H1 (cell line): ENCODE results near the gene SSB. TPM values are rescaled to one million over a fixed set of nuclear protein-coding genes. Genes with fewer than 3 reads are reported as not detected.
"Not testable (repeated sequence)": the region's sequence is repeated elsewhere in the genome, so short reads cannot be mapped to it uniquely, and the experiment has no call there.

Source experiments
- CTCF ChIA-PET: fragments of 300-600 bp; sonication (Branson Sonifier 250); formaldehyde crosslinking; loops from one replicate; lab custom pipeline; 2021; ENCODE audit not compliant: partially characterized antibody; lab: Charles Lee
- POLR2A ChIA-PET: fragments of 300-600 bp; sonication (Branson Sonifier 250); formaldehyde crosslinking; loops from one replicate; lab custom pipeline; 2021; ENCODE audit warnings: inconsistent platforms; ENCODE audit not compliant: partially characterized antibody; lab: Charles Lee
- DNase-seq, 2 experiments: peaks; one replicate each; pipeline versions ENCODE4 v3.0.0 to v3.0.0-alpha.2; 2010 to 2022; ENCODE audit warnings: low spot score in 2 of 2, low read depth in 1 of 2, mixed read lengths in 1 of 2
- FAIRE-seq: peaks from 2 replicates; lab custom pipeline; 2011; peaks lifted over from hg19 to GRCh38; lab: Jason Lieb, UNC
- H2AFZ ChIP-seq: 2 replicates; pipeline ENCODE4 v1.8.1; 2012; ENCODE audit warnings: low read length, inconsistent platforms
- H2AK5ac ChIP-seq: 2 replicates; pipeline ENCODE4 v1.6.1; 2013; ENCODE audit warnings: low read depth, low read length
- H2BK120ac ChIP-seq: replicated peaks from 2 replicates; pipeline ENCODE3; 2013; ENCODE audit warnings: low read depth, low read length, inconsistent platforms
- H2BK12ac ChIP-seq: 2 replicates; pipeline ENCODE4 v1.6.1; 2013; ENCODE audit warnings: low read depth, low read length
- H2BK15ac ChIP-seq: 2 replicates; pipeline ENCODE4 v1.6.1; 2013; ENCODE audit warnings: low read length
- H2BK20ac ChIP-seq: 2 replicates; pipeline ENCODE4 v1.6.1; 2013; ENCODE audit warnings: low read length
- H2BK5ac ChIP-seq: 2 replicates; pipeline ENCODE4 v1.6.1; 2013; ENCODE audit warnings: low read depth, low read length
- H3K14ac ChIP-seq: 2 replicates; pipeline ENCODE4 v1.6.1; 2013; ENCODE audit warnings: inconsistent platforms; ENCODE audit not compliant: insufficient read length
- H3K18ac ChIP-seq: 2 replicates; pipeline ENCODE4 v1.6.1; 2013; ENCODE audit warnings: low read length; ENCODE audit errors: extremely low read depth
- H3K23ac ChIP-seq: 2 replicates; pipeline ENCODE4 v1.6.1; 2013; ENCODE audit warnings: inconsistent platforms; ENCODE audit not compliant: insufficient read length
- H3K23me2 ChIP-seq: 2 replicates; pipeline ENCODE4 v1.6.1; 2013; ENCODE audit warnings: low read depth, low read length
- H3K27ac ChIP-seq: 2 replicates; pipeline ENCODE4 v1.6.1; 2011; ENCODE audit warnings: low read depth, low read length, inconsistent platforms
- H3K27me3 ChIP-seq, 4 experiments: replicated peaks in 1 of 4; 1 replicate in 1 of 4; 2 replicates in 3 of 4; pipeline versions ENCODE4 v1.6.1 to v1.8.1; 2011 to 2013; ENCODE audit warnings: low read length in 3 of 4, mild to moderate bottlenecking in 3 of 4, inconsistent platforms in 2 of 4, mixed read lengths in 2 of 4, moderate library complexity in 1 of 4; ENCODE audit not compliant: control insufficient read depth in 3 of 4, insufficient read depth in 3 of 4; ENCODE audit errors: extremely low read depth in 1 of 4
- H3K36me3 ChIP-seq, 4 experiments: 2 replicates each; pipeline versions ENCODE4 v1.6.1 to v1.8.1; 2011 to 2013; ENCODE audit warnings: mild to moderate bottlenecking in 4 of 4, low read length in 3 of 4, moderate library complexity in 2 of 4, control low read depth in 1 of 4, inconsistent platforms in 1 of 4; ENCODE audit not compliant: insufficient read depth in 4 of 4, control insufficient read depth in 2 of 4
- H3K4ac ChIP-seq: replicated peaks from 2 replicates; pipeline ENCODE3; 2013; ENCODE audit warnings: low read length, low read depth, mixed read lengths, inconsistent platforms; ENCODE audit not compliant: insufficient read length
- H3K4me1 ChIP-seq, 4 experiments: replicated peaks in 1 of 4; 1 replicate in 1 of 4; 2 replicates in 3 of 4; pipeline versions ENCODE4 v1.6.1 to v1.8.1; 2011 to 2013; ENCODE audit warnings: low read length in 3 of 4, inconsistent platforms in 2 of 4, mixed read lengths in 1 of 4; ENCODE audit not compliant: insufficient read depth in 4 of 4, control insufficient read depth in 3 of 4
- H3K4me2 ChIP-seq, 2 experiments: 2 replicates each; pipeline versions ENCODE4 v1.6.1 to v1.8.1; 2011 to 2013; ENCODE audit warnings: low read depth in 2 of 2, low read length in 2 of 2, control low read depth in 1 of 2, inconsistent platforms in 1 of 2, mild to moderate bottlenecking in 1 of 2; ENCODE audit not compliant: insufficient read depth in 1 of 2
- H3K4me3 ChIP-seq, 4 experiments: fragments of 200-600, 300-600 bp in 1 of 4; sonication (generic), shearing (Covaris generic), sonication (Bioruptor Twin) in 1 of 4; 2 replicates each; pipeline versions ENCODE4 v1.5.1 to v1.8.1; 2011 to 2016; ENCODE audit warnings: low read length in 4 of 4, low read depth in 3 of 4, control low read depth in 2 of 4, inconsistent platforms in 2 of 4, mild to moderate bottlenecking in 2 of 4, mixed read lengths in 1 of 4, moderate library complexity in 1 of 4; ENCODE audit not compliant: insufficient read depth in 2 of 4; ENCODE audit errors: extremely low read depth in 1 of 4
- H3K56ac ChIP-seq: replicated peaks from 2 replicates; pipeline ENCODE3; 2013; ENCODE audit warnings: low read depth, mild to moderate bottlenecking, mixed read lengths, low read length, inconsistent platforms; ENCODE audit not compliant: insufficient read length
- H3K79me1 ChIP-seq: 2 replicates; pipeline ENCODE4 v1.6.1; 2013; ENCODE audit warnings: low read depth, low read length, control low read depth
- H3K79me2 ChIP-seq, 2 experiments: 2 replicates each; pipeline versions ENCODE4 v1.6.1 to v1.8.1; 2012 to 2013; ENCODE audit warnings: low read length in 2 of 2, mild to moderate bottlenecking in 2 of 2, inconsistent platforms in 1 of 2; ENCODE audit not compliant: insufficient read depth in 2 of 2, control insufficient read depth in 1 of 2
- H3K9ac ChIP-seq, 4 experiments: replicated peaks in 1 of 4; 1 replicate in 1 of 4; 2 replicates in 3 of 4; pipeline versions ENCODE4 v1.6.1 to v1.8.1; 2011 to 2013; ENCODE audit warnings: low read depth in 3 of 4, low read length in 3 of 4, control low read depth in 2 of 4, mild to moderate bottlenecking in 2 of 4, moderate library complexity in 2 of 4, inconsistent platforms in 1 of 4; ENCODE audit errors: extremely low read depth in 1 of 4
- H3K9me3 ChIP-seq, 2 experiments: 2 replicates each; pipeline versions ENCODE4 v1.6.1 to v1.8.1; 2012 to 2013; ENCODE audit warnings: mild to moderate bottlenecking in 2 of 2, moderate library complexity in 2 of 2, control low read depth in 1 of 2, inconsistent platforms in 1 of 2, low read depth in 1 of 2, low read length in 1 of 2, mixed read lengths in 1 of 2; ENCODE audit not compliant: insufficient read depth in 2 of 2
- H4K20me1 ChIP-seq, 2 experiments: replicated peaks in 1 of 2; 2 replicates each; pipeline versions ENCODE3 to v1.8.1; 2011 to 2013; ENCODE audit warnings: inconsistent platforms in 2 of 2, low read length in 2 of 2, mild to moderate bottlenecking in 1 of 2; ENCODE audit not compliant: insufficient read depth in 2 of 2, control insufficient read depth in 1 of 2
- H4K5ac ChIP-seq: 2 replicates; pipeline ENCODE4 v1.6.1; 2013; ENCODE audit warnings: low read length, low read depth, mixed read lengths, inconsistent platforms; ENCODE audit not compliant: insufficient read length
- H4K8ac ChIP-seq: 2 replicates; pipeline ENCODE4 v1.8.0; 2013; ENCODE audit warnings: mild to moderate bottlenecking, moderate library complexity, low read length, inconsistent platforms; ENCODE audit not compliant: insufficient read depth; ENCODE audit errors: extremely low read depth
- H4K91ac ChIP-seq: replicated peaks from 2 replicates; pipeline ENCODE3; 2013; ENCODE audit warnings: low read length, mixed read lengths, inconsistent platforms; ENCODE audit not compliant: insufficient read length
- WGBS, 2 experiments: shearing (Covaris generic) in 1 of 2; methylation state at CpG; one replicate each; pipeline versions ENCODE4 v1.1.6 to v1.1.7; 2013 to 2015; ENCODE audit warnings: low lambda C conversion rate in 2 of 2, mixed read lengths in 2 of 2, inconsistent platforms in 1 of 2, low coverage in 1 of 2, missing lambda C conversion rate in 1 of 2; ENCODE audit not compliant: insufficient replicate concordance in 2 of 2, insufficient coverage in 1 of 2, insufficient read length in 1 of 2; ENCODE audit errors: extremely low coverage in 1 of 2, missing lambda C conversion rate in 1 of 2; 5-methylcytosine and 5-hydroxymethylcytosine counted together
- polyA plus RNA-seq, 7 experiments: library from polyadenylated mRNA; depleted of rRNA in 3 of 7; stranded (reverse) in 5 of 7; unstranded in 2 of 7; fragments of >200 nt in 5 of 7; fragments of 200-250 nt in 2 of 7; gene quantifications; 1 replicate in 5 of 7; 2 replicates in 1 of 7; 4 replicates in 1 of 7; pipeline versions ENCODE4 v1.2.1 to v1.2.3, GENCODE V29; 2011 to 2013; ENCODE audit warnings: missing spikeins in 2 of 7, mixed read lengths in 2 of 7
- total RNA-seq: library from RNA; stranded (reverse); fragmentation: NEBNext Ultra II Directional; extraction: Animal tissue kit (Norgen Biotek cat#: 25700); gene quantifications from 2 replicates; pipeline ENCODE4 v1.2.1, GENCODE V29; 2021

Gene SSB
- total and polyA plus RNA-seq, 2 of the 8 experiments (the other 6 are each of a cell fraction or from before 2014, with no cell fraction given): 60.8 to 270 TPM

- H3K9me3 ChIP-seq, H3K27ac ChIP-seq, H2BK5ac ChIP-seq, H2AFZ ChIP-seq, H4K5ac ChIP-seq, FAIRE-seq, H4K91ac ChIP-seq, CTCF ChIA-PET, H3K27me3 ChIP-seq, H2BK20ac ChIP-seq, H2BK15ac ChIP-seq, H3K79me1 ChIP-seq, H2BK12ac ChIP-seq, H3K79me2 ChIP-seq, H3K23ac ChIP-seq, H3K4me2 ChIP-seq, H3K18ac ChIP-seq, H3K4me1 ChIP-seq, POLR2A ChIA-PET, H3K56ac ChIP-seq, H3K4me3 ChIP-seq, H3K9ac ChIP-seq, H3K23me2 ChIP-seq, H4K20me1 ChIP-seq, H3K4ac ChIP-seq, H2BK120ac ChIP-seq, DNase-seq, H4K8ac ChIP-seq, H2AK5ac ChIP-seq, H3K14ac ChIP-seq: not testable (repeated sequence)
- WGBS, 2 experiments: 88% methylated on average over 6 of the region's 6 CpGs; no CpG with 5 or more reads in 1 of the 2 experiments
- H3K36me3 ChIP-seq: peaks cover 4 to 73% (median 28%) of the 10 kb centered on the region in 4 experiments; a peak in 7 of 8 replicates
Measured at GRCh38 chr2:169817369-169817768, 18.7 kb downstream of the SSB start.
